ENCODE measurements around the gene SHC4. TPM values are rescaled to one million over a fixed set of nuclear protein-coding genes. Genes with fewer than 3 reads are reported as not detected.

SHC4 gene
- total and polyA plus RNA-seq, 2 of the 8 experiments (the other 6 are each of a cell fraction or from before 2014, with no cell fraction given), result 0.15 to 0.30 TPM

GRCh38 chr15:48796521-48796920, 167.2 kb downstream of the SHC4 start (continued):
- TF ChIP-seq EGR1 (IDR thresholded peaks at IDR 0.05; ENCODE audit: borderline replicate concordance, low read depth, low read length) (no peak), SIX5 (IDR thresholded peaks at IDR 0.05; ENCODE audit: low read depth, low read length) (no peak), POU5F1 (IDR thresholded peaks at IDR 0.05; ENCODE audit: low read depth, low read length) (no peak), HDAC6 (IDR thresholded peaks at IDR 0.05; ENCODE audit: low read depth, low read length) (no peak), ATF2 (IDR thresholded peaks at IDR 0.05; ENCODE audit: low read length) (no peak), FOSL1 (IDR thresholded peaks at IDR 0.05; ENCODE audit: insufficient read depth, low read depth, low read length) (no peak), PHF8 (conservative IDR thresholded peaks at IDR 0.05; ENCODE audit: low read depth, low read length) (no peak)
